Epidermal melanocyte (primary cell): ENCODE data around the gene HIBCH.
"Not testable (repeated sequence)": the region's sequence is repeated elsewhere in the genome, so short reads cannot be mapped to it uniquely, and the experiment has no call there.

ENCODE experiments used
- DNase-seq: peaks from one replicate; pipeline ENCODE4 v3.0.0; 2011; ENCODE audit warnings: low spot score; ENCODE audit not compliant: insufficient read length

The HIBCH gene

GRCh38 chr2:190250421-190250820 lies 69.2 kb downstream of the HIBCH start:
- DNase-seq = peak; percentile 34

- no peak for DNase-seq
Measured at GRCh38 chr2:190235551-190236075, 84.0 kb downstream of the HIBCH start.

GRCh38 chr2:190235101-190235500 lies 84.5 kb downstream of the HIBCH start:
- DNase-seq = no peak

- DNase-seq = not testable (repeated sequence)
Measured at GRCh38 chr2:190223989-190224388, 95.6 kb downstream of the HIBCH start.

GRCh38 chr2:190222745-190223144 lies 96.9 kb downstream of the HIBCH start:
- not testable (repeated sequence) for DNase-seq

GRCh38 chr2:190221429-190221828 lies 98.2 kb downstream of the HIBCH start:
- no peak for DNase-seq

GRCh38 chr2:190219186-190219585 lies 100.4 kb downstream of the HIBCH start:
- no peak for DNase-seq

GRCh38 chr2:190217616-190218015 lies 102.0 kb downstream of the HIBCH start:
- no peak for DNase-seq

GRCh38 chr2:190216829-190217228 lies 102.8 kb downstream of the HIBCH start:
- no peak for DNase-seq

- no peak for DNase-seq
Measured at GRCh38 chr2:190215620-190216019, 104.0 kb downstream of the HIBCH start.

- DNase-seq = no peak
Measured at GRCh38 chr2:190214426-190215194, 105.0 kb downstream of the HIBCH start.

- DNase-seq = no peak
Measured at GRCh38 chr2:190213441-190214335, 105.9 kb downstream of the HIBCH start.

GRCh38 chr2:190210471-190210870 lies 109.2 kb downstream of the HIBCH start:
- DNase-seq = no peak

- no peak for DNase-seq
Measured at GRCh38 chr2:190209559-190209958, 110.1 kb downstream of the HIBCH start.

- no peak for DNase-seq
Measured at GRCh38 chr2:190207930-190208329, 111.7 kb downstream of the HIBCH start.

- DNase-seq = no peak
Measured at GRCh38 chr2:190205657-190206056, 114.0 kb downstream of the HIBCH start.

GRCh38 chr2:190202604-190203003 lies 117.0 kb downstream of the HIBCH start:
- DNase-seq = no peak

- no peak for DNase-seq
Measured at GRCh38 chr2:190202018-190202417, 117.6 kb downstream of the HIBCH start.

- no peak for DNase-seq
Measured at GRCh38 chr2:190200603-190201002, 119.0 kb downstream of the HIBCH start.

- DNase-seq = no peak
Measured at GRCh38 chr2:190199530-190199929, 120.1 kb downstream of the HIBCH start.

- no peak for DNase-seq
Measured at GRCh38 chr2:190199109-190199508, 120.5 kb downstream of the HIBCH start.

- DNase-seq = no peak
Measured at GRCh38 chr2:190197143-190197720, 122.4 kb downstream of the HIBCH start.
